Forelimb muscle (tissue), 1 donor: ENCODE results near the gene METRNL. TPM values are rescaled to one million over a fixed set of nuclear protein-coding genes. Genes with fewer than 3 reads are reported as not detected.
"Not testable (repeated sequence)": the region's sequence is repeated elsewhere in the genome, so short reads cannot be mapped to it uniquely, and the experiment has no call there.

Source experiments
- DNase-seq: peaks from one replicate; pipeline ENCODE4 v3.0.0-alpha.2; 2013; ENCODE audit warnings: low read depth
- polyA plus RNA-seq: library from polyadenylated mRNA; unstranded; fragments of 120-200 nt; gene quantifications from one replicate; pipeline ENCODE4 v1.2.1, GENCODE V29; 2013; ENCODE audit not compliant: insufficient read length

Gene METRNL, protein sequence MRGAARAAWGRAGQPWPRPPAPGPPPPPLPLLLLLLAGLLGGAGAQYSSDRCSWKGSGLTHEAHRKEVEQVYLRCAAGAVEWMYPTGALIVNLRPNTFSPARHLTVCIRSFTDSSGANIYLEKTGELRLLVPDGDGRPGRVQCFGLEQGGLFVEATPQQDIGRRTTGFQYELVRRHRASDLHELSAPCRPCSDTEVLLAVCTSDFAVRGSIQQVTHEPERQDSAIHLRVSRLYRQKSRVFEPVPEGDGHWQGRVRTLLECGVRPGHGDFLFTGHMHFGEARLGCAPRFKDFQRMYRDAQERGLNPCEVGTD
- 26.4 TPM for polyA plus RNA-seq

DNA sequence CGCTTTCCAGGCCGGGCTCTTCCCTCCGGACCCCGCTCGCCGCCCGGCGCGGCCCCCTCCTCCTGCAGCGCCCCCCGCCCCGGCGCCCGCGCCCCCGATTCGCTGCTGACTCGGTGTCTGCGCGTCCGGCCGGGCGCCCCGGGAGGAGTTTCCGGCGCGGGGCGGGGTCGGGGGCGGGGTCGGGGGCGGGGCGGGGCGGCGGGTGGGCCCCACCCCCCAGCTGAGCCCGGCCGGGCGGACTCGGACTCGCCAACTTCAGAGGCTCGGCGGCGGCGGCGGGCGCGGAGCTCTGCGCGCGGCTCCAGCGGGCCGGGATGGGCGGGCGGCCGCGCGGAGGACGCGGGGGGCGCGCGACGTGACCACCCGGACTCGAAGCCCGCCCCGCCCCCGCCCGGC lies at the start of gene METRNL:
METRNL (plus strand) TSS at position 258 of the 396 bp plus-strand sequence. CDS start 207 bp downstream, outside the sequence.
- no peak for DNase-seq

DNA sequence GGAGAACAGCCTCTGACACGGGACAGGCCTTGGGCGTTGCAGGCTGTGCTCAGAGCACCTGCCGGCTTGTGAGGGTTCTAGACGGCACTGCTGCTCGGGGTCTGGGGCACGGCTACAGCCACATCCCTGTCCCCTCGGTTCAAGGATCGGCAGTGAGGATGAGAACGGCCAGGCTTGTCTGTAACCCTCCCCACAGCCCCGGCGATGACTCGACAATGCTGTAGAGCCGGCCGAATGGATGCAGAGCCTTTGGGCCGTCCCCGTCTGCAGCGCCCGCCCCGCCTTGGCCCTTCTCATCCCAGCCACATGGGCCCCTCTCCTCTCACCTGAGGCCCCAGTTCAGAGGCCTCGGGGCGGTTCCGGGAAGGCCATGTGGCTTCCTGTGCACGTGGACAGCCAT lies 49.0 kb upstream of the METRNL start:
- DNase-seq: no peak

DNA sequence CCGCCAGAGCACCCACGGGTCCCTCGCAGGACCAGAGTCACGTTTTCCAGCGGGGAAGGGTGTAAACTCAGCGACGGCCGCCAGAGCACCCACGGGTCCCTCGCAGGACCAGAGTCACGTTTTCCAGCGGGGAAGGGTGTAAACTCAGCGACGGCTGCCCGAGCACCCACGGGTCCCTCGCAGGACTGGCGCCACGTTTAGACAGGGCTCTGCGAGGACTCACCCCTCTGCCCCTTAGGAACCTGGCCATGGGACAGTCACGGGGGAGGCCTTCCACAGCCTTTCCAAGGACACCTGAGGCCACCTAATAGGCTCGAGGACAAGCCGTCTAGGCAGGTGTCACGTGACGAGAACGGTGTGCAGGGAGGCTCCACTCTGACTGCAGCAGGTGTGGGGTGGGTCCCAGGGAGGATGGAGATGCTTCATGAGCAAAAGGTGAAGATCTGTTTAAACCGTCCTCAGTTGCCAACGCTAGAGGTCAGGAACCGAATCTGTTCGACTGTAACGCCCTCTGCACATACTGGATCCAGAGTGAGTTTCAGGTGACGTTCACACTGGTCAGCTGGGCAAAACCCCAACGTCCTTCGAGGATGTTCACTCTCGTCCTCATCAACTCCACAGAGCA lies 48.0 kb upstream of the METRNL start:
- DNase-seq: no peak

DNA sequence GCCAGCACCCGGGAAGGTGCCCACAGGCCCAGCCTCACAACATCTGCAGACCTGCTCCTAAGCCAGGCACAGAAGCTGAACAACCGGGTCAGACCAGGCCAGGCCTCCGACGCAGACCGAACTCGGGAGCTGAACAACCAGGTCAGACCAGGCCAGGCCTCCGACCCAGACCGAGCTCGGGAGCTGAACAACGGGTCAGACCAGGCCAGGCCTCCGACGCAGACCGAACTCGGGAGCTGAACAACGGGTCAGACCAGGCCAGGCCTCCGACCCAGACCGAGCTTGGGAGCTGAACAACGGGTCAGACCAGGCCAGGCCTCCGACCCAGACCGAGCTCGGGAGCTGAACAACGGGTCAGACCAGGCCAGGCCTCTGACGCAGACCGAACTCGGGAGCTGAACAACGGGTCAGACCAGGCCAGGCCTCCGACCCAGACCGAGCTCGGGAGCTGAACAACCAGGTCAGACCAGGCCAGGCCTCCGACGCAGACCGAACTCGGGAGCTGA lies 47.4 kb upstream of the METRNL start:
- not testable (repeated sequence) for DNase-seq

DNA sequence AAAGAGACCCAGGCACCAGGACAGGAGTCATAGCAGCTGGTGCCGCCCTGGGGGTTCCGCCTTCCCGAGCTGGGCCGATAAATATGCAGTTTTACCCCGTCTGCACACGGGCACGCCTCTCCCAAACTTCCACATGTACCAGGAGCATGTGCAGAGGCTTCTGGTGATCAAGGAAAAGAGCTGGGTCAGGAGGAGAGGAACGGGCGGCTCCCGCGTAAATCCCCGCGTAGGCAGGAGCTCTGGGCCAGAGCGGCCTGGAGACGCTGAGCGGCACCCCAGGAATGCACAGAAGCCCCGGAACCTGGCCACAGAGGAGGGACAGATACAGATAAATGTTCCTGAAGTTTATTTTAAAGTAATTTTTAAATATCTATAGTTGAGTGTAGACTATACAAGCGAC lies 46.6 kb upstream of the METRNL start:
- no peak for DNase-seq

DNA sequence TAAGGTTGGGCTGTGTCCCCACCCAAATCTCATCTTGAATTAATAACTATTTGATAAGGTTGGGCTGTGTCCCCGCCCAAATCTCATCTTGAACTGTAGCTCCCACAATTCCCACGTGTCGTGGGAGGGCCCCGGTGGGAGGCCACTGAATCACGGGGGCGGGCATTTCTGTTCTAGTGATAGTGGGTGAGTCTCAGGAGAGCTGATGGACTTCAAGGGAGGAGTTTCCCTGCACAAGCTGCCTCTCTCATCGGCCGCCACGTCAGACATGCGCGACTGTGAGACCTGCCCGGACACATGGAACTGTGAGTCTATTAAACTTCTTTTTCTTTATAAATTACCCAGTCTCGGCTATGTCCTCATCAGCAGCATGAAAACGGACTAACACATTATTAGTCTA lies 44.9 kb upstream of the METRNL start:
- no peak for DNase-seq

DNA sequence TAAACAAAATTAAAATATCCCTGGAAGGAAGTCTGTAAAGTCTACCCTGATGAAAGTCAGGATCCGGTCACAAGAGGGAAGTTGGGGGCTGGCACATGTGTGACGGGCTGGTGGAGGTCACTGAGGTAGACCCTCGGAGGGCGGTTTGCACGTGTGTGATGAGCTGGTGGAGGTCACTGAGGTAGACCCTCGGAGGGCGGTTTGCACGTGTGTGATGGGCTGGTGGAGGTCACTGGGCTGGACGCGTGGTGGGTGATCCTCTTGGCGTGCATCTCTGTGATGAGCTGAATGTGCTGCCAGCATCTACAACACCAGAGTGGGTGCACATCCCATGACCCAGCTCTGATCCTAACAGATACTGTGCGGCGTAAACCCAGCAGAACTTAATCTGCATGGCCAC lies 43.7 kb upstream of the METRNL start:
- DNase-seq: no peak

DNA sequence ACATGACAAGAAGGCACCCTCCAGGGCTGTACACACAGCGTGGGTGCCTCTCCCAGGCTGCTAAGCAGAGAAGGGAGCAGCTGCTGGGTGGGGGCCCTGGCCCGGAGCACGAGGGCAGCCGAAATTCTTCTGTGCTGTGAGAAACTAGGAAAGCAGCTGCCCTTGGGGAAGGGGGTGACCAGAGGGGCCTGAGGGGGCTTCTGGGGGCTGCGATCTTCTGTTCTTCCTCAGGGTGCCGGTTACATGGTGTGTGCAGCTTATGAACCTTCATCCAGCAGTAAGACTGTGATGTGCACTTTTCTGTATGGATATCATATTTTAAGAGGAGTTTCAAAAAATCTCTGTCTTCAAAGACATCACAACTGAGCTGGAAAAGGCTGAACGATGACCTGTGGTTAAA lies 43.2 kb upstream of the METRNL start:
- no peak for DNase-seq

DNA sequence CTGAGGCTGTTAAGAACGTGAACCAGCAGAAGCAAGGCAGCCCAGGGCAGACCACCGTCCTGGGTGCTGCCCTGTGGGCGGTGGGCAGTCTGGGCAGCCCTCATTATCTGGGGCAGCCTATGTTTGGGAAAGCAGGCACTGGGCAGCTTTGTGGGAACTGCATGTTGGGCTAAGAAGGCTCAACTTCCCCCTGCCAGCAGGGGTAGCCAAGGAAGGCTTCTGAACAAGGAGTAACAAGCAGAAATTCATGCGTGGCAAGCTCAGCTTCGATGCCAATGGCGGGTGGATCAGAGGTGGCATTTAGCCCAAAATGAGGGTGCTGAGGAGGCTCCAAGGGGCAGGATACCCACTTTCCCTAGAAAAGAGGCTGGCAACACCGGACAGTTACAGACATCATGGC lies 42.7 kb upstream of the METRNL start:
- no peak for DNase-seq

DNA sequence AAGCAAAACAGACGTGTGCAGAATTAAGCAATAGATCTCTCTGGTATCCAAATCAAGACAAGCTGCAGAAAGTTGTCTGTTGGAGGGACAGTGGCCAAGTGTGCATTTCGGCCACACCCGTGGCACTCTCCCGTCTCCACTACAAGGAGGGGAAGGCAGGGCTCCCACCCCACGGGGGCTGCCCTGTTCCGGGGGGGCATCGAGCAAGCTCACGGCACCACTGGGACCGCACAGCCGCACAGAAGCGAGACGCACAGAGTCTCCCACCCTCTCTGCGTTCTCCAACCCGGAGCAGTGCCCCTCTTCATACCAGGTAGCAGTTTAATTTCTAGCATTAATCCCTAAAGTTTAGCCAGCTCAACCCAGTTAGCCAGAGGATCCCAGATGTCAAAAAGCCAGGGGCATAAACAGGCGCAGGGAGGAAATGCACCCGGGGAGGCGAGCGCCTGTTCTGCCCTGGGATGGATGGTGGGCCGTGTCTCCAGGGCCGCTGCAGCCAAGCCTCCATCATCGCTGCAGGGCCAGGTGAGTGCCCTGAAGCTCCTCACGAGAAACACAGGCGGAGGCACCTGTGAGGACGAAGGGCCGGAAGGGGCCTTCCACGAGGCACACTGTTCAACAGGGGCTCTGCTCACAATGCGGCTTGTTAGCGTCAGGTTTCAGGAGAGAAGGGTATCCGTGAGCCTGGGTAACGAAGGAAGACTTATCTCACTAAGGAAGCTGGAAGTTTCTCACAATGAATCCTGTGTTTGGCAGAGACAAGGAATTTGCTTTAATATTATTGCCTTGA lies 42.1 kb upstream of the METRNL start:
- DNase-seq: no peak

DNA sequence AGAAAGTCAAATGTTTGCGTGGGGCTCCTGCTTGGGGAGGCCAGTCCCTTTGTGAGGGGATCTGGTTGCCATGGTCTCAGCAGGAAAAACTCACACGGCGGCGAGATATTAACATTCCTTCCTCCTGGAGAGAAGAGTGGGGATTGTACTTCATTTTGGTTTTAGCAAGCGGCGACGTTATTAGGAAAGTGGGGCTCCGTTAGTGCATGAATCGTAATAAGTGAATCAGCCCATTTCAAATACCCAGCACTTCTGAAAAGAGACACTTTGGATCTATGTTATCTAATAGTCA lies 41.6 kb upstream of the METRNL start:
- DNase-seq: no peak

DNA sequence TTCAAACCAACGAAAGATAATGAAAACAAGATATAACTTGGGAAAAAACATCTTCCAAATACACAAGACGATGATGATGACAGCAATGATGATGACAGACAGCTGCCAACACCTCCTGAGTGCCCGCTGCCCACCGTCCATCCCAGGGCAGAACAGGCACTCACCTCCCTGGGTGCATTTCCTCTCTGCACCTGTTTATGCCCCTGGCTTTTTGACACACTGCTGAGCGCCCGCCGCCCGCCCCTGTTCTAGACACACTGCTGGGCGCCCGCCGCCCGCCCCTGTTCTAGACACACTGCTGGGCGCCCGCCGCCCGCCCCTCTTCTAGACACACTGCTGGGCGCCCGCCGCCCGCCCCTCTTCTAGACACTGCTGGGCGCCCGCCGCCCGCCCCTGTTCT lies 40.4 kb upstream of the METRNL start:
- DNase-seq: not testable (repeated sequence)

DNA sequence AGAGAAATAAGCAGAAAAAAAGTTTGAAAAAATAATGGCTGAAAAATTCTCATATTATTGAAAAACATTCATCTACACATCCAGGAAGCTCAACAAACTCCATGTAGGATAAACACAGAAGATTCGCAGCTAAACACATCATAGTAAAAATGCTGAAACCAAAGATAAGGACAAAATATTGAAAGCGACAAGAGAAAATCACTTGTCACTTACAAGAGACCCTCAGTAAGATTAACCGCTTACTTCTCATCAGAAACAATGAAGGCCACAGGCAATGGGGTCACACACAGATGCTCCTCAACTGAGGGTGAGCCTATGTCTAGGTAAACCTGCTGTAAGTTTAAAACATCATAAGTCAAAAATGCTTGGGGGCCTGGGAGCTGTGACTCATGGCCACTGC lies 38.1 kb upstream of the METRNL start:
- no peak for DNase-seq

DNA sequence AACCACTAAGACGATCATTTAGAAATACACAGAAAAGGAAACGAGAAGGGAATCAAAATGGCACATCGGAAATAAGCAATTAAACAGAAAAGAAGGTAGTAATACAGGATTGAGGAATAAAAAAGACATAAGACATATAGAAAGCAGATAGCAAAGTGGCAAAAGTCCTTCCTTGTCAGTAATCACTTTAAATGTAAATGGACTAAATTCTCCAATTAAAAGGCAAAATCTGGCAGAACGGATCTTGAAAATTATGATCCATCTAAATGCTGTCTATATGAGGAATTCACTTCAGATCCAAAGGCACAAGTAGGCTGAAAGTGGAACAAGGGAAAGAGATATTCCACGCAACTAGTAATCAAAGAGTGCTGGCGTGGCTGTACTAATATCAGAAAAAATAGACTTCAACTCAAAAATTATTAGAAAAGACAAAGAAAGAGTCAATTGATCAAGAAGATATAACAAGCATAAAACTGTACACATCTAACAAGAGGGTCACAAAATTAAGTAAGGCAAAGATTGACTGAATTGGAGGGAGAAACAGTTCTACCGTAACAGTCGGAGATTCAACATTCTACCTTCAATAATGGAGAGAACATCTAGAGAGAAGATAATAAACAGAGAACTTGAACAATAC lies 36.8 kb upstream of the METRNL start:
- no peak for DNase-seq

DNA sequence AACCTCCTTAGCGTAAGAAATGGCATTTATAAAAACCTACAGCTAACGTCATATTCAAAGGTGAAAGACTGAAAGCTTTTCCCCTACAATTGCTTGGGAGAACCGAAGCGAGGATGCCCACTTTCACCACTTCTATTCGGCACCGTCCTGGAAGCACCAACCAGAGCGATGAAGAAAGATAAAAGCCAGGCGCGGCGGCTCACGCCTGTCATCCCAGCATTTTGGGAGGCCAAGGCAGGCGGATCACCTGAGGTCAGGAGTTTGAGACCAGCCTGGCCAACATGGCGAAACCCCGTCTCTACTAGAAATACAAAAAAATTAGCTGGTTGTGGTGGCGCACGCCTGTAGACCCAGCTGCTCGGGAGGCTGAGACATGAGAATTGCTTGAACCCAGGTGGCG lies 34.9 kb upstream of the METRNL start:
- DNase-seq: not testable (repeated sequence)

DNA sequence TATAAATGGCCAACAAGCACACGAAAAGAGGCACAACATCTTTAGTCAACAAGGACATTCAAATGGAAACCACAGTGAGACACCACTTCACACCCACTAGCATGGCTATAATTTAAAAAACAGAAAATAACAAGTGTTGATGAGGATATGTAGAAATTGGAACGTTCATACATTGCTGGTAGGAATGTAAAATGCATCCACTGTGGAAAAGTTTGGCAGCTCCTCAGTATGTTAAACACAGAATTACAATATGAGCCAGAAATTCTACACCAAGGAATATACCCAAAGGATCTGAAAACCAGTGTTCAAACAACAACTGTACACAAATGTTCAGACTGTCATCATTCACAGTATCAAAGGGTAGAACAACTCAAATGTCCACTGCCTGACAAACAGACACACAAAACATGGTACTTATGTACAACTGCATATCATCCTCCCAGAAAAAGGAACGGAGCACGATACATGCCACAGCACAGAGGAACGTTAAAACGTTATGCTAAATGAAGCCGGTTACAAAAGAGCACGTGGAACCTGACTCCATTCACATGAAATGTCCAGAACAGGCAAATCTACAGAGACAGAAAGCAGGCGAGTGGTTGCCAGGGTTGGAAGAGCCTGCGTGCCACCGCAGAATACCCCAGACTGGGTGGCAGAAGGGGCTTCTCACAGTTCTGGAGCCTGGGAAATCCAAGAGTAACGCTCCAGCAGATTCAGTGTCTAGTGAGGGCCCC lies 32.8 kb upstream of the METRNL start:
- no peak for DNase-seq

DNA sequence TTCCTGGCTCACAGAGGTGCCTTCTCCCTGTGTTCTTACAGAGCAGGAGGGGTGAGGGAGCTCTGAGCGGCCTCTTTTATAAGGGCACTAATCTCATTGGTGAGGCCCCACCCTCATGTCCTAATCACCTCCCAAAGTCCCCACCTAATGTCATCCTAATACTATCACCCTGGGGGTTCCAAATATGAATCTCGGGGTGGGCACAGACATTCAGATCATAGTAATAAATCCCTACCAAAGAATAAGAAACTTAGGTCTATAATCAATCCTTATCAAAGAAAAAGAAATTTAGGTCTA lies 32.3 kb upstream of the METRNL start:
- no peak for DNase-seq

DNA sequence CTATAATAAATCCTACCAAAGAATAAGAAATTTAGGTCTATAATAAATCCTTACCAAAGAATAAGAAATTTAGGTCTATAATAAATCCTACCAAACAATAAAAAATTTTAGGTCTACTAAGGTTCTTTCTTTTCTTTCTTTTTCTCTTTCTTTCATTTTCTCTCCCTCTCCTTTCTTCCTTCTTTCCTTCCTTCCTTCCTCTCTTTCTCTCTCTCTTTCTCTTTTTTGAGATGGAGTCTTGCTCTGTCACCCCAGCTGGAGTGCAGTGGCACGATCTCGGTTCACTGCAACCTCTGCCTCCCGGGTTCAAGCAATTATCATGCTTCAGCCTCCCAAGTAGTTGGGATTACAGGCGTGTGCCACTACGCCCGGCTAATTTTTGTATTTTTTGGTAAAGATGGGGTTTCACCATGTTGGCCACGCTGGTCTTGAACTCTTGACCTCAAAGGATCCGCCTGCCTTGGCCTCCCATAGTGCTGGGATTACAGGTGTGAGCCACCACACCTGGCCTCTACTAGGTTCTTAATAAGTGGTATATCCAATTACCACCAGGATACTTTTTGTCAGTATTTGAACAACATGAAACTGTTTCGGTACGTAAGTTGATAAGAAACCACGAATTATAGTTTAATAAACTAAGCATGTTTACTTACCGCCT lies 31.5 kb upstream of the METRNL start:
- not testable (repeated sequence) for DNase-seq

DNA sequence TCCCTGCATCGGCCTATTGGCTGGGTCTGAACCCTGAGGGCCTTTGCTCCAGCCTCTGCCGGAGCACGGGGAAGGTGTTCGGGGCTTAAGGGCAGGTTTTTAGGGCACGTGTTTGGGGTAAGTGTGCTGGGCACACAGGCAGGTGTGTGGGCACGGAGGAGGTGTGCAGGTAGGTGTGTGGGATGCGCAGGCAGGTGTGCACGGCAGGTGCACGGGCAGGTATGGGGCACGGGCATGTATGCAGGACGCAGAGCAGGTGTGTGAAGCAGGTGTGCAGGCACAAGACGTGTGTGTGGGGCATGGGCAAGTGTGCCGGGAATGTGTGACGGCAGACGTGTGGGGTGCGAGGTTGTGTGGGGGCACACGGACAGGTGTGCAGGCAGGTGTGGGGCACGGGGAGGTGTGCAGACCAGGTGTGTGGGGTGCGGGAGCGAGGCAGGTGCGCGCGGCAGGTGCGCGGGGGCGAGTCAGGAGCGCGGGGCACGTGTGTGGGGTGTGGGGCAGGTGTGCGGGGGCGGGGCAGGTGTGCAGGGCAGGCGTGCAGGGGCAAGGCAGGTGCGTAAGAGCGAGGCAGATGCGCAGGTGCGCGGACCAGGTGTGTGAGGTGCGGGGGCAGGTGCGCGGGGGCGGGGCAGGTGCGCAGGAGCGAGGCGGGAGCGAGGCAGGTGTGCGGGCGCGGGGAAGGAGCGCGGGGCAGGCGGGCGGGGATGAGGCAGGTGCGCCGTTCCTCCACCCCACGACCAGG lies 28.6 kb upstream of the METRNL start:
- DNase-seq: no peak

DNA sequence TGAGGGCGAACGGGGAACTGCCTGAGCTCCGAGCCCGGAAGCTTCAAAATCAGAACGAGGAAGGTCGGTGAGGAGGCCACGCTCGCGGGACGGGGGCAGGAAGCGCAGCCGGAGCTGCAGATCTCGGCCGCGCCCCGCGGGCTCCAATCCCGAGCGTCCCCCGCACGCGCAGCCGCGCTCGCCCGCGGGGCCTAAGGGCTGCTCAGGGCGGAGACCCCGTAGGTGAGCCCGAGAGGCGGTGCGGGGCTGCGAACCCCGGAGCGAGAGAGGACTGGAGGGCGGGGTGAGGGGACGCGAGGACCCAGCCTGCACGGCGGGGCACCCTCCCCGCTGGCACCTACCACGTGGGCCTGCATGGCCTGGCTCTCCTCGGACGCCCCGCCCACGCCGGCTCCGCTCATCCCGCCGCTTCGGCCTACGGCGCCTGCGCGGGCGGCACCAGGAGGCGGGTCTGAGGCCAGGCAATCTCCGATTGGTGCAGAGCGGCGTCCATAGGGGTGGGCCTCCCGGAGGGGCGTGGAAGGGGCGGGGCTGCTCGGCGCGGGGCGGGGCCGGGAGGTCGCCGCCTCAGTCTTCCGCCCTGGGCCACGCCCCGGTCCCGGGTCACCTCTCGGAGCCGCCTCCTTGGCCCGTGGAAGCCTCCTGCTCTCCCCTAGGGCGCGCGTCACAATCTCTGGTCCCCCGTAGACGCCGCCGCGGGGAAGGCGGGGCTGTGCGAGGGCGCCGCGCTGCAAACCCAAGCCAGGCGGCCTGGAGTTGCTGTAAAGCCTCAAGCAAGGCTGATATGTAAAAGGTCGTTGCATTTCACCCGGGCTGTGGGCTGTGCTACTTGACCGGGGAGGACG lies 27.8 kb upstream of the METRNL start:
- DNase-seq: peak; percentile 88
